Activated T-cell treated with anti-CD3 and anti-CD28 coated beads, Interleukin-2, amount 50 U/mL, for 72 hours (primary cell): Measurements from ENCODE around the gene TPM2. TPM values are rescaled to one million over a fixed set of nuclear protein-coding genes. Genes with fewer than 3 reads are reported as not detected.

Source experiments
- ATAC-seq, 2 donors: fragments of 150-1000 bp; cut with Tn5 transposase; replicated peaks in 1 of 2; 2 replicates each; pipeline ENCODE4 v1.10.0; 2021; ENCODE audit warnings: moderate library complexity in 2 of 2, mild to moderate bottlenecking in 1 of 2
- DNase-seq, 2 donors: peaks; one replicate each; pipeline ENCODE4 v3.0.0; 2021 to 2022; ENCODE audit warnings: mixed read lengths in 1 of 2
- H3K27ac Mint-ChIP-seq: one replicate; pipeline ENCODE4 v1.8.0; 2022; ENCODE audit warnings: mild to moderate bottlenecking, moderate library complexity, mixed read lengths
- H3K27me3 Mint-ChIP-seq: one replicate; pipeline ENCODE4 v1.8.0; 2022; ENCODE audit warnings: low read depth, mixed read lengths
- H3K36me3 Mint-ChIP-seq, 2 donors: one replicate each; pipeline ENCODE4 v1.8.0; 2022; ENCODE audit warnings: mixed read lengths in 2 of 2, mild to moderate bottlenecking in 1 of 2; ENCODE audit not compliant: insufficient read depth in 2 of 2
- H3K4me1 Mint-ChIP-seq: one replicate; pipeline ENCODE4 v1.8.0; 2022; ENCODE audit warnings: low read depth, mixed read lengths
- H3K4me3 Mint-ChIP-seq, 2 donors: one replicate each; pipeline ENCODE4 v1.8.0; 2022; ENCODE audit warnings: mild to moderate bottlenecking in 2 of 2, mixed read lengths in 2 of 2, moderate library complexity in 2 of 2
- H3K9me3 Mint-ChIP-seq, 2 donors: one replicate each; pipeline ENCODE4 v1.8.0; 2022; ENCODE audit warnings: mixed read lengths in 2 of 2
- total RNA-seq, 2 donors: library from RNA; stranded (reverse); gene quantifications; one replicate each; pipeline ENCODE4 v1.2.3, GENCODE V29; 2022

TPM2 gene
- total RNA-seq, 2 donors from 2014 or later = 5.4 to 7.8 TPM

DNA sequence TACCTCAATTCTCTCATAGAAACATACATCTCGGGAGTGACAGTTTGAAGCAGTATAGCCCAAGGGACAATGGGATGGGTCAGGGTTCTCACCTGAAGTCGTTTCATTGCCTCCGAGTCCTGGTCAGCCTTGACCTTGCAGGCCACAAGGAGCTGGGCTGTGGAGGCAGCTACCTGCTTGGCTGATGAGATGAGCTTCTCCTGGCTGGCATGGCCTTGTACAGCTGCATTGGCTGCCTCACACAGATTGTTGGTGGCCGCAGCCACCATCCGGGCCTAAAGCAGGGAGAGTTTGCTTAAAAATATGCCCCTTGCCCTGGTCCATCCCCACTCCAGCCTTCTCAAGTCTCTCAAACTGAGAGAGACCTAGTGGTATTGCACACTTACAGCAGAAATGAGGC, 8.5 kb upstream of the TPM2 start:
- Mint-ChIP-seq H3K27me3 (no peaks in the 10 kb centered on the region), H3K4me3 (no peak overlapping the region), H3K9me3 (no peaks in the 10 kb centered on the region), H3K4me1 (peaks cover 7% of the 10 kb centered on the region), H3K27ac (no peak overlapping the region), H3K36me3 (peaks cover 9 to 11% of the 10 kb centered on the region in 2 donors)
- DNase-seq (no peak), ATAC-seq (no peak)

DNA sequence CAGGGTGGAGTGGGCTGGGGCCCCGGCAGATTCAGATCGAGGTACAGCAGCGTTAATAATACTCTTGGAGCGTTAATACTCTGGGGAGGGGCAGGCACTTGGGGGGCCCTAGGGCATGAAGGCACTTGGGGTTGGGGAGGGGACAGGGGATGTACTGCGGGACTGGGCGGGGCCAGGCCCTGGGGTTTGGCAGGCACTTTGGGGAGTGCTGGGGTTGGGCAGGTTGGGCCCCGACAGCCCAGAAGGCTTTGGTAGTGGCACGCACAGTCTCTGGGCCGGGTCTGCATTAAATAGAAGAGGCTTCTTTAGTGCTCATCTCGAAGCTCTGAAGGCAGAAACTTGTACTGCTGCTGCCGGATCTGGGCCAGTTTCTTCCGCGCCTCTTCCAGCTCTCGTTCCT, 7.8 kb upstream of the TPM2 start:
- Mint-ChIP-seq H3K36me3 (peaks cover 4 to 5% of the 10 kb centered on the region in 2 donors), H3K27ac (no peak overlapping the region), H3K27me3 (no peaks in the 10 kb centered on the region), H3K9me3 (no peaks in the 10 kb centered on the region), H3K4me1 (peaks cover 7% of the 10 kb centered on the region), H3K4me3 (no peak overlapping the region)
- ATAC-seq = no peak
- no peak for DNase-seq

DNA sequence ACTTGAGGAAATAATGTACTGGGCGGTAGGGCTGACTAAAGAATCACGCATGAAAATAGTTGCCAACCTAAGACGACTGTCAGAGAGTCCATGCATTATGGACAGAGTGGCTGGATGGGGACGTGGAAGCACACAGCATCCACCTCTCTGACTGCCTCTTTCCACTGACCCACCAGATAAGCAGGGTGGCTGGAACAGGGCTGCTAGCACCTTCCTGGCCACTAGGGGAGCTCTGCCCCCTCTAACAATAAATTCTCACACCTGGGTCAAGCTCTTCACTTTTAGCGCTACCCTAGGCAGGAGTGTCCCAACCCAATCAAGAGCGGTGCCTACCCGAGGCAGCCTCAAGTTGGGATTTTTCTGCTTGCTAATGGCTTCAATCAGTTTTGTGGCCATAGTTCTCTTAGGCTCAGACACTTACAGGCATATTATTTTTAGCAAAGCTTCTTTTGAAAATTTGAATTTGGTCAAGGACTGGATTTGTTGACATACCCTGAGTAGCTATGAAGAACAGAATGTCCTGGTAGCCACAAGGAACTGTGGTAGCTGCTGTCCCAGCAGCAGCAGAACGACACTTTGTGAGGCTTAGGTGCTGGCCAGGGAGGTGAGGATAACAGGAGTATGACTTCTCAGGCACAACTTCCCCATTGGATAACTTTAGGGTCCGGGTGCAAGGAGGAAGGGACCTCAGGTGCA, 6.9 kb upstream of the TPM2 start:
- no peaks in the 10 kb centered on the region for H3K9me3 Mint-ChIP-seq
- peaks cover 4 to 5% of the 10 kb centered on the region in 2 donors for H3K36me3 Mint-ChIP-seq
- H3K27me3 Mint-ChIP-seq = no peaks in the 10 kb centered on the region
- peak; percentile 76 to 82 for ATAC-seq
- no peak overlapping the region for H3K4me3 Mint-ChIP-seq
- H3K4me1 Mint-ChIP-seq = peaks cover 12% of the 10 kb centered on the region
- peak; percentile 59 to 65 for DNase-seq
- peak overlapping the region; percentile 9 for H3K27ac Mint-ChIP-seq

DNA sequence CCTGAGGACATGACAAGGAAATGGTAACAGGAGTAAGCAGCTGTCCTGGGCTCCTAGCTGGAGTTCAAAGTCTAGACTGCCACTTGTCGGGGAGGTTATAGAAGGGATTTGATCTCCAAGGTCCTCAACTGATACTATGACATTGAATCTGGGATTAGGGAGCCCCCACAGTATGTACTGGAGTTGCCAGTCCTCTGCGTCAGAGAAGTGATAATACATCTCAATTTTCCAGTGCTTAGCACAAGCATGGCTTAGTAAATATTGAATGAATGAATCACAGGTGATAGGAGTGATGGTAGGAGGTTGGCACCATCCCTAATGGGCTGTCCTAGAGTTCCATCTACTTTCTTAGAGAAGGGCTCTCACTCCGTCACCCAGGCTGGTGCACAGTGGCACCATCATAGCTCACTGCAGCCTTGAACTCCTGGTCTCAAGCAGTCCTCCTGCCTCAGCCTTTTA, 6.2 kb upstream of the TPM2 start:
- Mint-ChIP-seq H3K4me1 (peaks cover 19% of the 10 kb centered on the region), H3K36me3 (peaks cover 4 to 5% of the 10 kb centered on the region in 2 donors), H3K27me3 (no peaks in the 10 kb centered on the region), H3K27ac (no peak overlapping the region), H3K4me3 (no peak overlapping the region), H3K9me3 (no peaks in the 10 kb centered on the region)
- DNase-seq (no peak), ATAC-seq (no peak)

DNA sequence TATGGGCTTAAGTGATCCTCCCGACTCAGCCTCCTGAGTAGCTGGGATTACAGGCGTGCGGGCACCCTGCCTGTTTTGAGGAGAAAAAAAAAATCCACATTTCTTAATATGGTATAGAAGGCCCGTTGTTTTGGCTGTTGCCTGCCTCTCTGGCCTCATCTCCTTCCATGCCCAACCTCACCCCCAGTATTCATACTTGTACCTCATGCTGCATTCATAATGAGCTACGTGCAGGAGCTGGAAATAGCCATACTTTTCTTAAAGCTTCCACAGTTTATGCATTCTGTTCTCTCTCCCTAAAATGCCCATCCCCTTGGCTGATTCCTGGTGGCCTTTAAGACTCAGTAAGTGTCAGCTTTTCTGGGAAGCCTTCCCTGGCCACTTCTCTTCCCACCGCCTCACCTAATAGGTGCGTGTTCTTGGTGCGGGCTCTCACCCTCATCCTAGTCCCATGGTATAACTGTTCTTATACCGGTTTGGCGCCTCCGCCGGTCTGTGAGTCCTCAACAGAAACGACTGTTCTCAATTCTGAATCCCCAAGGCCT, 2.1 kb upstream of the TPM2 start:
- Mint-ChIP-seq H3K36me3 (no peaks in the 10 kb centered on the region), H3K9me3 (no peaks in the 10 kb centered on the region), H3K27me3 (no peaks in the 10 kb centered on the region), H3K4me1 (peaks cover 39% of the 10 kb centered on the region), H3K27ac (peak overlapping the region; percentile 24), H3K4me3 (peak overlapping the region; percentile 81 to 87)
- no peak for ATAC-seq
- DNase-seq = no peak

DNA sequence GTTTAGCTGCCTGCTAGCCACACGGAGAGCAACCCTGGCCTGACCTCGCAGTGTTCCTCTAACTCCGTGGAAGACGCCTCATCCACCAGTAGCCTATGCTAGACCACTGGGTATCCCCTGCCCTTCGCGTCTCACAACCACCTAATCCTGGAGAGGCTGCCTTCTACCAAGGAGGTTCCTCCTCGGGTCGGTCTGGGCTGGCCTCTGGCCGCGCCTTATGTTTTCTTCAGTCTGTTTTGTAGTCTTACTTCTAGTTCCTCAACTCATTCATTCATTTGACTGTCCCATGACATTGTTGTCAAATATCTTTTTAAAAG, 1.6 kb upstream of the TPM2 start:
- DNase-seq = no peak
- peak in 1 of 2 donors; percentile 3 for ATAC-seq
- H3K27me3 Mint-ChIP-seq = no peaks in the 10 kb centered on the region
- no peaks in the 10 kb centered on the region for H3K9me3 Mint-ChIP-seq
- peak overlapping the region; percentile 81 to 87 for H3K4me3 Mint-ChIP-seq
- peaks cover 35% of the 10 kb centered on the region for H3K4me1 Mint-ChIP-seq
- no peaks in the 10 kb centered on the region for H3K36me3 Mint-ChIP-seq
- H3K27ac Mint-ChIP-seq = peak overlapping the region; percentile 67

DNA sequence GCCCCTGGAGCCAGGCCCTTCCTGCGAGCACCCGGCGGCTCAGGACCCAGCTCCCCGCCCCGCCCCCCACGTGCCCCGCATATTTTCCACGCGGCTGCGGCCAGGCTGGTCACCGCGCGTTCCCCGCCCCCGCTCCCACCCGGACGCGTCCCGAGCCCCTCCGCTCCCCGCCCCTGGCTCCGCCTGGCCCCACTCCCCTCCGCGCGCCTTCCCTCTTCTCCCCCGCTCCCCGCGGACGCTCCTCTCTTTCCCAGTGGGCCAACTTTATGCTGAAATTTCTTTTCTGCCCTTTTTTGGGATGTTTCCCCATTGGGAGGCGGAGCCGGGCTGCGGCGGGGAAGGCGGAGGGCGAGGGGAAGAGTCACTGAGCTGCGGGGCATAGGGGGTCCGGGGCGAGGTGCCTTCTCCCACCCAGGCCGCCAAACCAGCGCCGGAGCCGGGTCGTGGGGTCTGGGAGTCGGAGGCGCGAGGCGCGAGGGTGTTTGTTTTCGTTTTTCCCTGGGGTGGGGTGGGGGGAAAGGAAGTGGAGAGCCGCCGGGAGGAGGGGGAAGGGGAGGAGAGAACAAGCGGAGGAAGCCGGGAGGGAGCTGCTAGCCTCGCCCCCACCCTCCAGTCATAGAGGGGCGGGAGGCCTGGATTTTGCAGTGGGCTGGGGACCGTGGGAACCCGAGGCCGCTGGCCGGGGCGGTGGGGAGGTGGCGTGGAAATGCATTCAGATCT, 1.0 kb upstream of the TPM2 start:
- no peaks in the 10 kb centered on the region for H3K36me3 Mint-ChIP-seq
- peak; percentile 33 to 63 for ATAC-seq
- DNase-seq = peak; percentile 37 to 39
- H3K27ac Mint-ChIP-seq = peak overlapping the region; percentile 46
- H3K27me3 Mint-ChIP-seq = no peaks in the 10 kb centered on the region
- H3K9me3 Mint-ChIP-seq = no peaks in the 10 kb centered on the region
- H3K4me3 Mint-ChIP-seq = peak overlapping the region; percentile 81 to 87
- H3K4me1 Mint-ChIP-seq = peaks cover 35% of the 10 kb centered on the region

DNA sequence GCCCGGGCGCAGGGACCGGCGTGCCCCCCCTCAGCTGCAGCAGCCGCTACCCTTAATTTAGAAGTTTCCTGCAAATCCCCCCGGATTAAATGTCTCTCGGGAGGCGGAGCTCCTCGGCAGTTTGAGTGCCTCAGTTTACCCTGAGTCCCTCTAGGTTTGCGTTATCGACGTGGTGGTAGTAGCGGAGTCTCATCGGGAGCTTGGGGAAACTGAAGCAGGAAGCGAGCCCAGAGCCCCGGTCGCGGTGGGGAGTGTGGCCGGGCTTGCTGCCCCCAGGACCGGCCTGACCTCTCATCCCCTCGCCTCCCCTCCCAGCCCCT, 529 bp upstream of the TPM2 start:
- Mint-ChIP-seq H3K4me1 (peaks cover 35% of the 10 kb centered on the region), H3K9me3 (no peaks in the 10 kb centered on the region)
- ATAC-seq = no peak

DNA sequence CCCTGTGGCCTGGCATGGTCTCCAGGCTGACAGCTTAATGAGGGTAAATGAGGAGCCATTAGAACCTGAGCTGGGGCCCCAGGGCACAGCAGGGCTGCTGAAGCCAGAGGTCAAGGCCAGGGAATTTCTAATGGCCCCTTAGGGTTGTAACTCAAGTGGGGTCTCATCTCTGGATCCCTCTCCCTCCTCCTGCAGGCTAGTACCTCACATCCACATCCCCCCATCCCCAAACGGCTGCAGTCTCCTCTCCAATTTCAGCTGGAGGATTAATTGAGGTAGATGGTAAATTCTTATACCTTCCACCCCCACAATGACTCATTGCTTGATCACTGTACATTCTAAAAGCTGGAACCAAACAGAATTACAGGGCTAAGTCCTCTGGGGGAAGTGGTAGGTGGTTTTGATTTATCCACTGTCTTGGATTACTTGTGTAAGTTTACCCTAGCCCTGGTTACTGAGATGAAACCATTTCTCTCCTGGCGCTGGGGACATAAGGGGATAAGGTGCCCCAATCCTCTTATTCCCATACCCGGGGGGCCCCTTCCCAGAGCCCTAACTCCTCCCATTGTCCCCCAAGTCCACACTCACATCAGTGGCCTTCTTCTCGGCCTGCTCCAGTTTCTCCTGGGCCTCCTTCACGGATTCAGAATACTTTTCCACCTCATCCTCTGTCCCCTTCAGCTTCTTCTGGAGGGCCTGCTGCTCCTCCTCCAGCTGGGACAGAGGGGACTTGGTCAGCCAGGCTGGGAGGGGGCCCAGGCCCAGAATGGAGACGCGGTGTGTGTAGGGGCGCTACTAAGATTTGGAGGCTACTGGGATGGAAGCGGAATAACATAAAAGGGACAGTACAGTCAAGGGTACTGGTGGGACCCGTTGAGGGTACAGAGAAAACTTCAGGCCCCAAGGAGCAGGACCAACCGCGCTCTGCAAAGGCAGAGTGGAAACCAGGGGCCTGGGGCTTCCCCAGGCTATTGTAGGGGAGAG, 875 bp downstream of the TPM2 start:
- Mint-ChIP-seq H3K27me3 (no peaks in the 10 kb centered on the region), H3K36me3 (no peaks in the 10 kb centered on the region), H3K4me3 (peak overlapping the region; percentile 67 to 74), H3K9me3 (no peaks in the 10 kb centered on the region), H3K27ac (no peak overlapping the region), H3K4me1 (peaks cover 35% of the 10 kb centered on the region)
- ATAC-seq (peak; percentile 74 to 81), DNase-seq (peak in 1 of 2 donors; percentile 16)

More for the DNA sequence above, 529 bp upstream of the TPM2 start:
- no peak for DNase-seq
- H3K36me3 Mint-ChIP-seq = no peaks in the 10 kb centered on the region
- H3K4me3 Mint-ChIP-seq = peak overlapping the region; percentile 70 to 72
- no peak overlapping the region for H3K27ac Mint-ChIP-seq
- no peaks in the 10 kb centered on the region for H3K27me3 Mint-ChIP-seq

DNA sequence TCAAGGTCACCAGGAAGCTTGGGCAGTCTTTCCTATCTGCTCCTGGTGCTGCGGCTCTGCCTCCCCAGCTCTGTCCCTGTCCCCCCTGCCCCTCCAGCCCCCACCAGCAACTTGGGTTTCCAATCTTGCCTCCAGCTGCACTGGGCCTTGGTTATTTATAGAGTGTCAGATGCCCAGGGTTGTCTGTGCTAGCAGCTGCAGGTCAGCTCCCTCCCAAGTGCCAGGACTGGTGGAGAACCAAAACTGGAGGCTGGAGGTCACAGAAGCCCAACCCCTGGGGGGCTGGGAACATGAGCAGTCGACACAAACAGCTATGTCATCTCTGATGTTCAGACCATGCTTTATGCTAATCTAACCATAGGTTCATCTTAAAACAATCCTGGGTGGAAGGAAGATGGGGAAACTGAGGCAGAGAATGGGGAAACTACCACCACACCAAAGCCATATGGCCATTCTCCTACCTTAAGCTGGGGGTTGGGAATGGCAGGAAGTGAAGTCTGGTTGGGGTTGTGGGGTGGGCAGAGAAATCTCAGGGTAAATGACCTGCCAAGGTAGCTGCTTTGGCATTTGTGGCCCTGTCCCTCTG, 1.7 kb downstream of the TPM2 start:
- no peak for ATAC-seq
- H3K36me3 Mint-ChIP-seq = no peaks in the 10 kb centered on the region
- H3K4me1 Mint-ChIP-seq = peaks cover 35% of the 10 kb centered on the region
- no peaks in the 10 kb centered on the region for H3K27me3 Mint-ChIP-seq
- H3K27ac Mint-ChIP-seq = no peak overlapping the region
- no peaks in the 10 kb centered on the region for H3K9me3 Mint-ChIP-seq
- H3K4me3 Mint-ChIP-seq = no peak overlapping the region
- DNase-seq = no peak

DNA sequence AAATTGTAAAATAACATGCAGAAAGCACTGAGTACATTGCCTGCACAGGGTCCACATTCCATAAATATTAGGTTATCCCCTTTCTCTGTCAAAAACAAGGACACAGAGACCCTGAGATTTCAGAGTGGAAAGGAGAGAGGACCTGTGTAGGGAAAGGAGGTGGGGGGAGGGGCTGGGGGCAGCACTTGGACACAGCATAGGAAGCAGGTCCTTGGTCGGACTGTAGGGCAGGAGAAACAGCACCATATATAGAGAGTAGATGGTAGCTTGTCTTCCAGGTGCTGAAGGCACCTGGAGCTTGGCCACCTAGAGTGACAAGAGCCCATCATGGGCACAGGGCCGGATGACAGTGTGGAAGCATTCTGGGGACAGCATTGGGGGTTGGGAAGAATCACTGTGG, 2.4 kb downstream of the TPM2 start:
- Mint-ChIP-seq H3K9me3 (no peaks in the 10 kb centered on the region), H3K4me1 (peaks cover 35% of the 10 kb centered on the region), H3K36me3 (no peaks in the 10 kb centered on the region), H3K4me3 (no peak overlapping the region), H3K27ac (no peak overlapping the region), H3K27me3 (no peaks in the 10 kb centered on the region)
- ATAC-seq (no peak), DNase-seq (no peak)

DNA sequence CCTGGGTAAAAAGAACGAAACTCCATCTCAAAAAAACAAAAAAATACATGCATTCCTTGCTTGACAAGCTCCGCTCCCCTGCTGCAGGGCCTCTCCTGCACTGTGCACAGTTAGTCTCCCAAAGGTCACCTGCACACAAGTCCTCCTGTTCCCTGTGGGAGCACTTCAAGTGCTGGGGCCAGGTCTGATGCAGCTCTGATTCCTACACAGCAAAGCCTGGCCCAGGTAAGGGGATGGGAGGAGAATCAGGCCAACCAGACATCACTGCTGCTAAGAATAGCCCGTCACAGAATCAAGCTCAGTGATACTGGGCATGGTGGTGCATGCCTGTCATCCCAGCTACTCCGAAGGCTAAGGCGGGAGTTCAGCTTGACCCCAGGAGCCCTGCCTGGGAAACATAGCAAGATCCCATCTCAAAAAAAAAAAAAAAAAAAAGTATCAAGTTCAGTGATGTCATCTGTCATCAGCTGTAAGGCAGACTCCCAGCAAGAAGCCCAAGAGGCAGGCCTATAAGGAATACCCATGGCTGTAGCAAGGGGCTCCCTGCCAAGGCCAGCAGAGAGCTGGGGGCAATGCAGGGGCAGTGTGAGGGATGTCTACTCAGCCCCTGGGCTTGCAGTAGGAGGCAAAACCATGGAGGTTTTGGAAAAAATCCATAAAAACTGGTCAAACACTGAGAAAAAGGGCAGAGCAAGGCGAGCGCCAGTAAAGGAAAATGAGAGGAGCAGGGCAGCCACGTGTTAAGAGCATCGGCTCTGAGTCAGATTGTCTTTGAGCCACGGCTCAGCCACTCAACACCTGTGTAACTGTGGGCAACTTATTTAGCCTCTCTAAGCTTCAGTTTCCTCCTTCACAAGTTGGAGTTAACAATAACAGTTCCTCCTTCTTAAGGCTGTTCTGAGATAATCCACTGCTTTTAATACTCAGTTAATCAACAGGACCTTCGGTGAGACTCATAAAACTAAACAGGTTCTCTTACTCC, 3.2 kb downstream of the TPM2 start:
- ATAC-seq (no peak), DNase-seq (no peak)
- H3K27ac Mint-ChIP-seq = no peak overlapping the region
- H3K4me1 Mint-ChIP-seq = peaks cover 29% of the 10 kb centered on the region
- no peak overlapping the region for H3K4me3 Mint-ChIP-seq
- H3K9me3 Mint-ChIP-seq = no peaks in the 10 kb centered on the region
- no peaks in the 10 kb centered on the region for H3K27me3 Mint-ChIP-seq
- H3K36me3 Mint-ChIP-seq = no peaks in the 10 kb centered on the region
